GF-D8 (cell line): ENCODE results near the gene CHMP2A.
A peak's percentile ranks its signal among the peaks of the same experiment; 100 is the strongest.

Experiments
- DNase-seq: peaks from one replicate; lab custom pipeline; 2025; lab: John Stamatoyannopoulos, UW

CHMP2A gene

GRCh38 chr19:58538257-58539168 is 16.4 kb downstream of the CHMP2A start:
- no peak for DNase-seq

GRCh38 chr19:58536852-58537798 is 17.8 kb downstream of the CHMP2A start:
- no peak for DNase-seq

- no peak for DNase-seq
Measured at GRCh38 chr19:58535857-58536256, 19.0 kb downstream of the CHMP2A start.

GRCh38 chr19:58531034-58531840 is 23.7 kb downstream of the CHMP2A start:
- DNase-seq = no peak

GRCh38 chr19:58529405-58529804 is 25.5 kb downstream of the CHMP2A start:
- DNase-seq = no peak

- no peak for DNase-seq
Measured at GRCh38 chr19:58522709-58523108, 32.2 kb downstream of the CHMP2A start.

- no peak for DNase-seq
Measured at GRCh38 chr19:58521651-58522050, 33.3 kb downstream of the CHMP2A start.

- no peak for DNase-seq
Measured at GRCh38 chr19:58520257-58520599, 34.7 kb downstream of the CHMP2A start.

GRCh38 chr19:58519355-58520256 is 35.3 kb downstream of the CHMP2A start, which contains the start of gene ZBTB45:
Gene ZBTB45 (minus strand): TSS chr19:58519810. CDS start chr19:58517673, 2,137 bp downstream.
- peak; percentile 93 for DNase-seq

GRCh38 chr19:58519087-58519354 is 35.9 kb downstream of the CHMP2A start:
- DNase-seq = peak; percentile 57

GRCh38 chr19:58518256-58519086 is 36.4 kb downstream of the CHMP2A start:
- peak; percentile 6 for DNase-seq

- DNase-seq = no peak
Measured at GRCh38 chr19:58516964-58517833, 37.7 kb downstream of the CHMP2A start.

- no peak for DNase-seq
Measured at GRCh38 chr19:58516246-58516836, 38.6 kb downstream of the CHMP2A start.

- no peak for DNase-seq
Measured at GRCh38 chr19:58515259-58515658, 39.6 kb downstream of the CHMP2A start.

GRCh38 chr19:58514564-58515022 is 40.3 kb downstream of the CHMP2A start:
- DNase-seq = no peak

GRCh38 chr19:58513694-58514563 is 41.0 kb downstream of the CHMP2A start:
- peak; percentile 86 for DNase-seq

- DNase-seq = no peak
Measured at GRCh38 chr19:58513213-58513693, 41.7 kb downstream of the CHMP2A start.
